ENCODE measurements around the gene RGL3.

RGL3 gene

DNA sequence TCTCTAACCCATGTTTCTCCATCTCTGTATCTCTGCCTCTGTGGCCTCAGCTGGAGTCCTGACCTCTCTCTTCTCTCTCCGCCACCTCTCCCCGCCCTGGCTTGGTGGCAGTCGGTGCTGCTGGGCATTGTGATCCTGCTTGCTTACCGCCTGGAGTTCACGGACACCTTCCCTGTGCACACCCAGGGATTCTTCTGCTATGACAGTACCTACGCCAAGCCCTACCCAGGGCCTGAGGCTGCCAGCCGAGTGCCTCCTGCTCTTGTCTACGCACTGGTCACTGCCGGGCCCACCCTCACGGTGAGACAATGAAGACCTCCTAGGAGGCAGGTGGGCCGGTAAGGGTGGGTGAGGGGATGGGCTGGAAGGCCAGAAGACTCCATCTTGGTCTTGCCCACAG lies 59.7 kb downstream of the RGL3 start:
- H3F3A ChIP-seq (ENCODE audit: insufficient read depth, low read length), result no peaks in the 10 kb centered on the region
- no peaks in the 10 kb centered on the region for H3K9me2 ChIP-seq (ENCODE audit: low read depth, low read length)
- no peak overlapping the region for H3K4me2 ChIP-seq (ENCODE audit: low read length)
- TF ChIP-seq, protein P1, sequence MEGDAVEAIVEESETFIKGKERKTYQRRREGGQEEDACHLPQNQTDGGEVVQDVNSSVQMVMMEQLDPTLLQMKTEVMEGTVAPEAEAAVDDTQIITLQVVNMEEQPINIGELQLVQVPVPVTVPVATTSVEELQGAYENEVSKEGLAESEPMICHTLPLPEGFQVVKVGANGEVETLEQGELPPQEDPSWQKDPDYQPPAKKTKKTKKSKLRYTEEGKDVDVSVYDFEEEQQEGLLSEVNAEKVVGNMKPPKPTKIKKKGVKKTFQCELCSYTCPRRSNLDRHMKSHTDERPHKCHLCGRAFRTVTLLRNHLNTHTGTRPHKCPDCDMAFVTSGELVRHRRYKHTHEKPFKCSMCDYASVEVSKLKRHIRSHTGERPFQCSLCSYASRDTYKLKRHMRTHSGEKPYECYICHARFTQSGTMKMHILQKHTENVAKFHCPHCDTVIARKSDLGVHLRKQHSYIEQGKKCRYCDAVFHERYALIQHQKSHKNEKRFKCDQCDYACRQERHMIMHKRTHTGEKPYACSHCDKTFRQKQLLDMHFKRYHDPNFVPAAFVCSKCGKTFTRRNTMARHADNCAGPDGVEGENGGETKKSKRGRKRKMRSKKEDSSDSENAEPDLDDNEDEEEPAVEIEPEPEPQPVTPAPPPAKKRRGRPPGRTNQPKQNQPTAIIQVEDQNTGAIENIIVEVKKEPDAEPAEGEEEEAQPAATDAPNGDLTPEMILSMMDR (IDR thresholded peaks at IDR 0.05; ENCODE audit: low read length), result no peak
- TF ChIP-seq EZH2 (IDR thresholded peaks at IDR 0.05; ENCODE audit: borderline replicate concordance, low read length), result no peak
- H3K9ac ChIP-seq (ENCODE audit: low read length), result no peak overlapping the region
- no peak overlapping the region for H3K4me3 ChIP-seq (ENCODE audit: low read depth, low read length, poor library complexity, severe bottlenecking)
- 0 out of 2 replicates have a peak, but pooled peaks cover 5% of the 10 kb centered on the region for H3K27me3 ChIP-seq (ENCODE audit: insufficient read depth, low read length)
- no peaks in the 10 kb centered on the region for H4K20me1 ChIP-seq (ENCODE audit: insufficient read depth, low read length)
- no peaks in the 10 kb centered on the region for H3K36me3 ChIP-seq (ENCODE audit: insufficient read depth, low read length)
- H3K4me1 ChIP-seq (ENCODE audit: insufficient read depth, low read length, severe bottlenecking), result peaks cover 8% of the 10 kb centered on the region
- H2AFZ ChIP-seq (ENCODE audit: low read length), result no peak overlapping the region
- H3K9me3 ChIP-seq (ENCODE audit: low read length), result no peaks in the 10 kb centered on the region
- H3K79me2 ChIP-seq (ENCODE audit: insufficient read depth, low read length), result no peaks in the 10 kb centered on the region
- H3K27ac ChIP-seq (ENCODE audit: low read depth, low read length, poor library complexity, severe bottlenecking), result no peak overlapping the region

DNA sequence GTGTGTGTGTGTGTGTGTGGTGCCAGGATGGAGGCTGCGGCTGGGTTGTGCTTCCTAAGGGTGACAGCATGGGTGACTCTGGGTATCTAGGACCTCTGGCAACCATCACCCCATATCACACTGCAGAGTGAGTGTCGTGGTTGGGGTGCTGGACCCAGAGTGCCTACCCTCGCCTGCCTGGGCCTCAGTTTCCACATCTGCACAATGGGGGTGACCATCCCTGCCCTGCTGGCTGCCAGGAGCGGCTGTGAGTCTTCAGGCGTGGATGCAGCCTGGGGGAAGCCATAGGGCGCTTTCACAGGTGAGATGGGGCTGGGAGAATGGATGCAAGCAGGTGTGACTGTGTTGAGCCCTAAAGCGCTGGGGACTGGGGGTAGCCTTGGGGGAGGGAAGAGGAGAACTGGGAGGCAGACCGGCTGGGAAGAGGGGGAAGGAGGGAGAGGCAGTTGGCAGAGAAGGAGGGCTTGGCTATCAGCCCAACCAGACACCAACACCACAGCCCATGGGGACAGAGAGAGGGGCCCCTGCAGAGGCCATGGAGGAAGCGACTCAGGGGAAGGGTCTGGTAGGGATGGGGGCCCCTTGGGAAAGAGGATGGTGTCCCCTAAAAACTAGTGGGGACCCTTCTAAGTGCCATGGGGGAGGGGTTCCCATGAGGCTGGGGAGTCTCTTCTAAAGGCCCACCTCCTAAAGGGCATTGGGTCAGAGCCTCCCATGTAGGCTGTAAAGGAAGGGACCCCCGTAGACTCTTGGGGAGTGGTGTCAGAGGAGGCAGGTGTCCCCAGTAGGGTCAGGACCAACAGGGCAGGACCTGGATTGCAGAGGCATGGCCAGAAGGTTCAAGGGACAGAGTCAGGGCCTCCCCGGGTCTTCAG lies 62.2 kb downstream of the RGL3 start:
- H4K20me1 ChIP-seq (ENCODE audit: insufficient read depth, low read length), result no peaks in the 10 kb centered on the region
- TF ChIP-seq, protein P1 (IDR thresholded peaks at IDR 0.05; ENCODE audit: low read length), result no peak
- no peak for TF ChIP-seq EZH2 (IDR thresholded peaks at IDR 0.05; ENCODE audit: borderline replicate concordance, low read length)
- H3K9ac ChIP-seq (ENCODE audit: low read length), result no peak overlapping the region
- H3K79me2 ChIP-seq (ENCODE audit: insufficient read depth, low read length), result no peaks in the 10 kb centered on the region
- H2AFZ ChIP-seq (ENCODE audit: low read length), result no peak overlapping the region
- H3K27ac ChIP-seq (ENCODE audit: low read depth, low read length, poor library complexity, severe bottlenecking), result no peak overlapping the region
- H3F3A ChIP-seq (ENCODE audit: insufficient read depth, low read length), result no peaks in the 10 kb centered on the region
- no peaks in the 10 kb centered on the region for H3K36me3 ChIP-seq (ENCODE audit: insufficient read depth, low read length)
- H3K9me3 ChIP-seq (ENCODE audit: low read length), result no peaks in the 10 kb centered on the region
- H3K9me2 ChIP-seq (ENCODE audit: low read depth, low read length), result no peaks in the 10 kb centered on the region
- no peak overlapping the region for H3K4me2 ChIP-seq (ENCODE audit: low read length)
- no peak overlapping the region for H3K4me3 ChIP-seq (ENCODE audit: low read depth, low read length, poor library complexity, severe bottlenecking)
- H3K4me1 ChIP-seq (ENCODE audit: insufficient read depth, low read length, severe bottlenecking), result peaks cover 8% of the 10 kb centered on the region
- H3K27me3 ChIP-seq (ENCODE audit: insufficient read depth, low read length), result 0 out of 2 replicates have a peak, but pooled peaks cover 5% of the 10 kb centered on the region

GRCh38 chr19:11356074-11356397 lies 63.1 kb downstream of the RGL3 start:
- no peaks in the 10 kb centered on the region for H4K20me1 ChIP-seq (ENCODE audit: insufficient read depth, low read length)
- peak overlapping the region; percentile 56 for H3K4me2 ChIP-seq (ENCODE audit: low read length)
- H3K9ac ChIP-seq (ENCODE audit: low read length), result no peak overlapping the region; the same call in 1 of the 2 replicates
- no peaks in the 10 kb centered on the region for H3K9me3 ChIP-seq (ENCODE audit: low read length)
- H3K79me2 ChIP-seq (ENCODE audit: insufficient read depth, low read length), result no peaks in the 10 kb centered on the region
- no peak overlapping the region for H3K27ac ChIP-seq (ENCODE audit: low read depth, low read length, poor library complexity, severe bottlenecking)
- H3K27me3 ChIP-seq (ENCODE audit: insufficient read depth, low read length), result 0 out of 2 replicates have a peak, but pooled peaks cover 5% of the 10 kb centered on the region
- H3F3A ChIP-seq (ENCODE audit: insufficient read depth, low read length), result no peaks in the 10 kb centered on the region
- no peak for TF ChIP-seq EZH2 (IDR thresholded peaks at IDR 0.05; ENCODE audit: borderline replicate concordance, low read length)
- TF ChIP-seq, protein P1 (IDR thresholded peaks at IDR 0.05; ENCODE audit: low read length), result no peak
- H3K9me2 ChIP-seq (ENCODE audit: low read depth, low read length), result no peaks in the 10 kb centered on the region
- peaks cover 8% of the 10 kb centered on the region for H3K4me1 ChIP-seq (ENCODE audit: insufficient read depth, low read length, severe bottlenecking)
- peak overlapping the region; percentile 51 for H3K4me3 ChIP-seq (ENCODE audit: low read depth, low read length, poor library complexity, severe bottlenecking)
- no peak overlapping the region for H2AFZ ChIP-seq (ENCODE audit: low read length)
- no peaks in the 10 kb centered on the region for H3K36me3 ChIP-seq (ENCODE audit: insufficient read depth, low read length)

Measured in OCI-LY1 (cell line).